IMR-90 (cell line): ENCODE data around the gene KLHL2. TPM values are rescaled to one million over a fixed set of nuclear protein-coding genes. Genes with fewer than 3 reads are reported as not detected.

Experiments used
- ATAC-seq: fragments of 200-7000 bp; cut with Tn5 transposase; 2 replicates; pipeline ENCODE4 v1.9.1; 2020; ENCODE audit warnings: low read depth, mild to moderate bottlenecking, moderate library complexity
- BruUV-seq: library from RNA; stranded (reverse); fragments of 400-500 nt; replicated peaks from 2 replicates; lab custom pipeline; 2021; lab: Mats Ljungman, UMichigan
- CTCF ChIA-PET: fragments of 300-600 bp; formaldehyde crosslinking; extraction: SDS; loops from one replicate; lab custom pipeline; 2021; ENCODE audit warnings: antibody characterized with exemption; lab: Yijun Ruan, JAX
- POLR2A ChIA-PET: fragments of 300-600 bp; sonication (Branson Sonifier 250); formaldehyde crosslinking; loops from one replicate; lab custom pipeline; 2022; ENCODE audit warnings: antibody characterized with exemption; ENCODE audit not compliant: unreplicated experiment; lab: Charles Lee
- DNase-seq: peaks from one replicate; pipeline ENCODE4 v3.0.0; 2013
- H2AFZ ChIP-seq: replicated peaks from 2 replicates; pipeline ENCODE3; 2013; ENCODE audit warnings: low read length, mild to moderate bottlenecking; ENCODE audit not compliant: poor library complexity
- H2AK5ac ChIP-seq: 2 replicates; pipeline ENCODE4 v1.6.1; 2013; ENCODE audit warnings: low read depth, low read length, inconsistent platforms
- H2AK9ac ChIP-seq: replicated peaks from 2 replicates; pipeline ENCODE3; 2013; ENCODE audit warnings: mild to moderate bottlenecking, low read depth, low read length, moderate library complexity; ENCODE audit not compliant: poor library complexity
- H2BK120ac ChIP-seq: 2 replicates; pipeline ENCODE4 v1.6.1; 2013; ENCODE audit warnings: low read depth, low read length, inconsistent platforms
- H2BK15ac ChIP-seq: 3 replicates; pipeline ENCODE4 v1.6.1; 2013; ENCODE audit warnings: low read depth, low read length, inconsistent platforms
- H2BK20ac ChIP-seq: 2 replicates; pipeline ENCODE4 v1.6.1; 2013; ENCODE audit warnings: low read depth, mild to moderate bottlenecking, inconsistent platforms, low read length, moderate library complexity
- H2BK5ac ChIP-seq: 2 replicates; pipeline ENCODE4 v1.6.1; 2013; ENCODE audit warnings: mild to moderate bottlenecking, low read depth, low read length, inconsistent platforms; ENCODE audit not compliant: poor library complexity, severe bottlenecking
- H3K14ac ChIP-seq: replicated peaks from 2 replicates; pipeline ENCODE4 v1.6.1; 2013; ENCODE audit warnings: low read depth, low read length, inconsistent platforms
- H3K18ac ChIP-seq: 2 replicates; pipeline ENCODE4 v1.6.1; 2013; ENCODE audit warnings: low read depth, low read length, control low read depth
- H3K23ac ChIP-seq: 2 replicates; pipeline ENCODE4 v1.6.1; 2013; ENCODE audit warnings: low read depth, low read length, inconsistent platforms
- H3K27ac ChIP-seq: 2 replicates; pipeline ENCODE4 v1.5.1; 2013; ENCODE audit warnings: mild to moderate bottlenecking, control low read depth, low read length; ENCODE audit not compliant: insufficient read depth
- H3K27me3 ChIP-seq: 2 replicates; pipeline ENCODE4 v1.6.1; 2013; ENCODE audit warnings: low read length; ENCODE audit not compliant: control insufficient read depth, insufficient read depth
- H3K36me3 ChIP-seq: 2 replicates; pipeline ENCODE4 v1.6.1; 2013; ENCODE audit warnings: low read length, mixed read lengths; ENCODE audit not compliant: control insufficient read depth, insufficient read depth
- H3K4ac ChIP-seq: 2 replicates; pipeline ENCODE4 v1.6.1; 2013; ENCODE audit warnings: low read depth, low read length, inconsistent platforms
- H3K4me1 ChIP-seq: 2 replicates; pipeline ENCODE4 v1.6.1; 2013; ENCODE audit warnings: low read length, mixed read lengths; ENCODE audit not compliant: control insufficient read depth, insufficient read depth
- H3K4me2 ChIP-seq: 2 replicates; pipeline ENCODE4 v1.6.1; 2013; ENCODE audit warnings: low read depth, mild to moderate bottlenecking, control low read depth, low read length, moderate library complexity
- H3K4me3 ChIP-seq: 2 replicates; pipeline ENCODE4 v1.5.1; 2013; ENCODE audit warnings: low read depth, mild to moderate bottlenecking, control low read depth, low read length, moderate library complexity; ENCODE audit not compliant: insufficient read depth
- H3K56ac ChIP-seq: 2 replicates; pipeline ENCODE4 v1.6.1; 2013; ENCODE audit warnings: low read length, inconsistent platforms; ENCODE audit not compliant: insufficient read depth; ENCODE audit errors: extremely low read depth
- H3K79me1 ChIP-seq, 2 experiments: 2 replicates each; pipeline ENCODE4 v1.6.1; 2013; ENCODE audit warnings: low read length in 2 of 2, inconsistent platforms in 1 of 2, low read depth in 1 of 2
- H3K9ac ChIP-seq: 2 replicates; pipeline ENCODE4 v1.6.1; 2013; ENCODE audit warnings: low read depth, low read length, control low read depth
- H3K9me1 ChIP-seq: 2 replicates; pipeline ENCODE4 v1.6.1; 2013; ENCODE audit warnings: low read length, inconsistent platforms; ENCODE audit not compliant: insufficient read depth
- H3K9me3 ChIP-seq: 2 replicates; pipeline ENCODE4 v1.6.1; 2013; ENCODE audit warnings: low read length; ENCODE audit not compliant: control insufficient read depth, insufficient read depth
- H4K20me1 ChIP-seq: 2 replicates; pipeline ENCODE4 v1.6.1; 2013; ENCODE audit warnings: low read length, inconsistent platforms; ENCODE audit not compliant: insufficient read depth
- H4K5ac ChIP-seq: 2 replicates; pipeline ENCODE4 v1.6.1; 2013; ENCODE audit warnings: mild to moderate bottlenecking, low read depth, low read length, control low read depth
- H4K8ac ChIP-seq, 2 experiments: 2 replicates each; pipeline ENCODE4 v1.6.1; 2013; ENCODE audit warnings: low read depth in 2 of 2, low read length in 2 of 2, control low read depth in 1 of 2, inconsistent platforms in 1 of 2
- H4K91ac ChIP-seq: 2 replicates; pipeline ENCODE4 v1.6.1; 2013; ENCODE audit warnings: low read depth, low read length, inconsistent platforms; ENCODE audit not compliant: insufficient read depth
- POLR2A ChIP-seq: IDR thresholded peaks from 2 replicates; pipeline ENCODE4 v1.6.1; 2012; ENCODE audit warnings: mild to moderate bottlenecking, low read depth, low read length
- WGBS, 2 experiments: methylation state at CpG; one replicate each; pipeline versions ENCODE4 v1.1.5 to v1.1.7; 2013; ENCODE audit warnings: missing lambda C conversion rate in 2 of 2; ENCODE audit not compliant: insufficient read length in 1 of 2; ENCODE audit errors: extremely low coverage in 2 of 2; 5-methylcytosine and 5-hydroxymethylcytosine counted together
- dilution Hi-C: fragments of 300-500 bp; cut with HindIII; formaldehyde crosslinking; loops from one replicate; pipeline ENCODE4 v1.14.3; 2018; ENCODE audit warnings: low sequenced_read_pairs; ENCODE audit not compliant: unreplicated experiment
- in situ Hi-C: fragments of 300-500 bp; cut with MboI; formaldehyde crosslinking; loops from 3 replicates; pipeline ENCODE4 v1.14.3; 2019; ENCODE audit warnings: low sequenced_read_pairs, inconsistent platforms, mixed read lengths
- intact Hi-C: fragments of 100-400 bp; cut with micrococcal nuclease; formaldehyde crosslinking; loops from 2 replicates; pipeline ENCODE4 v1.10.0; 2022
- polyA plus RNA-seq, 3 experiments: library from polyadenylated mRNA; depleted of rRNA; stranded (reverse); fragments of >200 nt; gene quantifications; 2 replicates each; pipeline ENCODE4 v1.2.3, GENCODE V29; 2012; ENCODE audit warnings: low replicate concordance in 1 of 3
- total RNA-seq: library from RNA; depleted of rRNA; stranded (reverse); fragments of >200 nt; gene quantifications from 2 replicates; pipeline ENCODE4 v1.2.3, GENCODE V29; 2012

Gene KLHL2
- total and polyA plus RNA-seq, 2 of the 4 experiments (the other 2 are of a cell fraction): 11.0 to 12.4 TPM

DNA sequence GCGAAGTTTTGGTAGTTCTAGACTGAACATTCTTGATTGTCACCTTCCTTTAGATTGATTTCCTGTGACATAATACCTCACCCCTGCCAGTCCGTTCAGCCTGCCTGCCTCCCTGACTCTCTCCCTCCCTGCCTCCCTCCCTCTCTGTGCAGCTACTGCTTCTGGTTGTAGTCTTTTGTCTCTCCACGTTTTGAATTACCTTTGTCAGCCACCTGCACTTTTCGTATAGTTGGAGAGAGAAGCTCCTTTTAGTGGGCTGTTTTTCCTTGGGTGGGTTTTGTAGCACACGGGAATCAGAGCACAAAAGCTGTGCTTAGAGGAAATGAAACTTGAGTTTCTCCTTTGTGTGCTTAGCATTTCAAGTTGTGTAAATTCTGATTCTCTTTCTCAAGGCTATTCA lies 87.5 kb downstream of the KLHL2 start:
- no peak overlapping the region for H3K4me2 ChIP-seq
- H3K9me1 ChIP-seq: no peaks in the 10 kb centered on the region; the same call in 1 of the 2 replicates
- ChIA-PET CTCF (no interaction called here), POLR2A (no interaction called here)
- no peaks in the 10 kb centered on the region for H4K20me1 ChIP-seq
- no peak overlapping the region for H4K91ac ChIP-seq
- no peak for DNase-seq
- ATAC-seq: no peak
- H3K14ac ChIP-seq: no peak overlapping the region
- in situ Hi-C loops: no loop called here
- 100% methylated on average over 1 of the region's 5 CpGs; no CpG with 5 or more reads in 1 of the 2 experiments for WGBS, 2 experiments
- no peak overlapping the region for H3K4me3 ChIP-seq
- no peak overlapping the region for H4K8ac ChIP-seq
- peaks cover 2% of the 10 kb centered on the region; the same call in 1 of the 2 replicates for H3K4me1 ChIP-seq
- H2BK20ac ChIP-seq: no peak overlapping the region
- no peak overlapping the region for H2BK15ac ChIP-seq
- H3K4ac ChIP-seq: no peak overlapping the region
- dilution Hi-C loops: no loop called here
- no peak overlapping the region for H2BK5ac ChIP-seq
- H3K9ac ChIP-seq: no peak overlapping the region
- no peaks in the 10 kb centered on the region for H3K27me3 ChIP-seq
- H3K36me3 ChIP-seq: peaks cover 4% of the 10 kb centered on the region; the same call in 1 of the 2 replicates
- intact Hi-C loops: no loop called here
- peaks cover 0 to 4% of the 10 kb centered on the region in 2 experiments; a peak in 2 of 4 replicates for H3K79me1 ChIP-seq
- H2AK9ac ChIP-seq: no peak overlapping the region
- no peak overlapping the region for H3K23ac ChIP-seq
- BruUV-seq: no TSS peak
- no peak for TF ChIP-seq POLR2A
- H3K27ac ChIP-seq: no peak overlapping the region
- H2BK120ac ChIP-seq: no peak overlapping the region
- H4K5ac ChIP-seq: no peak overlapping the region
- no peak overlapping the region for H2AK5ac ChIP-seq
- no peak overlapping the region for H3K56ac ChIP-seq
- no peaks in the 10 kb centered on the region for H3K9me3 ChIP-seq
- no peak overlapping the region for H3K18ac ChIP-seq
- no peak overlapping the region for H2AFZ ChIP-seq
